Stimulated activated CD4-positive, alpha-beta T cell treated with anti-CD3 and anti-CD28 coated beads, Interleukin-12 subunit alpha, Interleukin-12 subunit beta, amount 100 ng/mL, for 24 hours (primary cell): ENCODE data around the gene MSI2.

Experiments used
- DNase-seq, 2 experiments: peaks; one replicate each; pipeline ENCODE4 v3.0.0-alpha.2; 2020; ENCODE audit warnings: low read depth in 2 of 2

Gene MSI2

DNA sequence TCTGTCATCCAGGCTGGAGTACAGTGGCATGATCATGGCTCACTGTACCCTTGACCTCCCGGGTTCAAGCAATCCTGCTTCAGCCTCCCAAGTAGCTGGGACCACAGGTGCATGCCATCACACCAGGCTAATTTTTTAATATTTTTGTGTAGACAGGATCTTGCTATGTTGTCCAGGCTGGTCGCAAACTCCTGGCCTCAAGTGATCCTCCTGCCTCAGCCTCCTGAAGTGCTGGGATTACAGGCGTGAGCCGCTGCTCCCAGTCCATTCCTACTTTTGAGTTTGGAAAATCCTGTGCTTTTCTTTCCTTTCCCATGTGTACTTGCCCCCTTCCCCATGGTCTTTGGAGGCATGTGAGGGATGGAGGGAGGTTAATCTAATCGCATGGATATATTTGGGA, 60.0 kb downstream of the MSI2 start:
- DNase-seq, result no peak

DNA sequence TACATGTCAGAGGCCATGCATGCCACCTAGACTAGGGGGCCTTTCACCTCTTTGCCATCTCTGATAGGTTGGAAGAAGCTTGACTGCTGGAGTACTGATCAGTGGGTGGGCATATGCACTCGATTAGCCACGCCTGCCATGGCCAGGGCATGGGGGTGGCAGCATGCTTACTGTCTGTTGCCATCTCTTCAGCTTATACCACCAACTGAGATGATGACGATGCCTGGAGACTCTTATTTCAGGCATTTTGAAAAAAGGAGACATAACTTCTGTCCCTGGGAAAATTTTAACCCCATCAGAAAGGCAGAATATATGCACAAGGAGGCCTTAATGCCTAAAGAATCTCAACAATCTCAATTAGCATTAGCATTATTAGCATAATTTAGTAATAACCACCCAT, 60.8 kb downstream of the MSI2 start:
- no peak for DNase-seq

DNA sequence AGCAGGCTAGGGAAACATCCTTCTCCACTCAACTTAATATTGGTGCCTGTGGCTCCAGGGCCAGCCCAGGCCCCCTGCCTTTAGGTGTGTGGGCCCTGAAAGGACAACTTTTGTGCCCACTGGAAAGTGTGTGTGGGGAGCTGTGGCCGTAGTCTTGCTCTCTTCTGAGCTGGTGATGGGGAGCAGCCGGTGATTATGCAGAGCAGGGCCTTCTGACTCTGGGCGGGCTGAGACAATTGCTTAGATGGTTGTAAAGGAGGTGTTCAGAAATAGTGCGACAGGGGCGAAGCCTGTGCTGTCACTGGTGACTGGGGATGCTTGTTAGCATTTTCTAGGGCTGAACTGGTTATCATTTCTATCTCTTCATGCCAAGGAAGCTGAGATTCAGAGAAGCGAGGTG, 62.6 kb downstream of the MSI2 start:
- no peak for DNase-seq

DNA sequence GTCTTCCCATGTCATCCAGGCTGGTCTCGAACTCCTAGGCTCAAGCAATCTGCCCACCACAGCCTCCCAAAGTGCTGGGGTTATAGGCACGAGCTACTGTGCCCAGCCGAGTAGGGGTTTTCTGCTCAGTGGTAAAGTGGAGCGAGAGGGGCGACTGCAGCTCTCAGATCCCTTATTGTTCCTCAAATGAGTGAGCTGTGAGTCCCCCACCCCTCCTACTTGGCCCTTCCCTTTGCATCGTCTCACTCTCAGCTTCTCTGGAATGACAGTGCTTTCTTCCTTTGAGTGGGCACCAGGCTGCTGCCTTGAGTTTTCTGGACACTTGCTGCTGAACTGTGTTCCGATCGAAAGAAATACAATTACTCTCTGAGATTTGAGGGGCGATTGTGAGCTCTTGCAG, 63.5 kb downstream of the MSI2 start:
- DNase-seq, result no peak

DNA sequence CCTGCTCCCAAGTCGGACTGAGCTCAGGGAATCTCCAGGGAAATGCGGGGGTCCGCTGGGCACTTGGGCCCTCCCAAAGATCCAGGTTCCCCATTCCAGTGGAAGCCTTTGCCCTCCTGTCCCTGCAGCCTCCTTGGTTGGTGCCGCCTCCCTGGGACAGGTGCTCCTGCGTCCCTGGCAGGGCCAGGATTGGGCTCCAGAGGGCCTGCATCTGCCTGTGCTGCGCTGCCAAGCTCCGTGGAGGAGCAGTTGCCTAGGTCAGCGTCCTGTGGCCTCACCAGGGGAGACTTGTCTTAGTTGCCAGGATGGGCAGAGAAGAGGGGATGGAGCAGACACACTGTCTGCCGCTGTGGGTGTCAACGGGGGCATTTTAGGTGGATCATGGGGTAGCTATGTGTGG, 67.1 kb downstream of the MSI2 start:
- DNase-seq, result no peak

DNA sequence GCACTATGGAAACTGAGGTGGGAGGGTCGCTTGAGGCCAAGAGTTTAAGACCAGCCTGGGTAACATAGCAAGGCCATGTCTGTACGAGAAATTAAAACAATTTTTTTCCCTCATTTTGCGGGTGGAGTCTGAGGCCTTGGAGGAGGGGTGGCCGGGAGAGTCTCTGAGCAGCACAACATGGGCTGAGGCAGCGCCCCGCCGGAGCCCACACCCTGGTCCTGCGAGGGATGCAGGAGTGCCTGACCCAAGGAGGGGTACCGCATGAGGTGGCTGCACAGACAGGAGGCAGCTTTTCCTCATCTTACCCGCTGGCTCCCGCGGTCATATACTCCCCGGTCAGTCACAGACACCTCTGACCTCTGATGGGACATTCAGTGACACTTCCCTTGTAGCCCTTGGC, 67.7 kb downstream of the MSI2 start:
- no peak for DNase-seq

DNA sequence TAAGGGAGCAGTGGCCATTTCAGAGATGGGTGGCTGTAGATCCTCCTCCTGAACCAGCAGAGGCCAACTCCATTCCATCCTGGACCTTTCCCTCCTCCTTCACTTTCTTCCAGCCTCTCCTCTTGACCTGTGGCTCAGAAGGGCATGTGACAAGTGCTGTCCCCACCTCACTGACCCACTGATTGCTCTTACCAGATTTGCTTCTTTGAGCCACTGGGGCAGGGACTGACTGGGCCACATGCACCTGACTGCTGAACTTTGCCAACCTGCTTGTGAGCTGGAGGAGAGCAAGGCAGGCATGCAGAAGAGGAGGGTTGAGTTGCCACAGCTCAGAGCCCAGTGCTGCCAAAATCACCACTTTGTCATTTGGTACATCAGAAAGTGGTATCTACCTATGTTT, 68.3 kb downstream of the MSI2 start:
- no peak for DNase-seq

DNA sequence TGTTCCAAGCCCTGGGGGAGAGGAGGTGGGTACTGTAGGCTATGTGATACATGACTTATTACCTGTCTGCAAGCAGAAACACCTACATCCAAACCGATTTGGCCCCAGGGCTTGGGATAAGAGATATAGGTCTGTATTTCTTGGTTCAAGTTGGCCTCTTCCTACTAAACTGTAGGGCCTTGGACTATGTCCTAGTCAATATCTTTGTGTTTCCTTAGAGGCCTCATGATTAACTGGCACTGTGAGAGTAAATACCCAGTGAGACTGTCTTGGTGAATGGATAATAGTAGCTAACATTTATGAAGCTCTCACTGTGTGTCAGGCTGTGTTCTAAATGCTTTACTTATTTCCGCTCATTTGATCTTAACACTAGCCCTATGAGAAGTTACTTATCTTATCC, 70.0 kb downstream of the MSI2 start:
- no peak for DNase-seq

DNA sequence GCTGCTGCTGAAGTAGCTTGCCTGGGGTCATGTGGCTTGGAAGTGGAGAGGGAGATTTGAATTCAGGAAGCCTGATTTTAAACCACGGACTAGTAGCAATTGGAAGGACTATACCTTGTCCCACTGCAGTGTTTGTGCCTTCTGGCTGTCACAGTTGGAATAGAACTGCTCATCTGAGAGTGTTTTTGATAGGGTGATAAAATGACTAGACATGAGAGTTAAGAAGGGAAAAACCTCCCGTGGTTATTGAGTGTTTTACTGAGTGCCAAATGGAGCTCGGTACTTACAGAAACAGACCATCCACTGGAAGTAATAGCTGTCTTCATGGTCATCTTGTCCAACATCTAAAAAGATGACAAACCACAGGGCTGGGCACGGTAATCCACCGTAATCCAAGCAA, 70.4 kb downstream of the MSI2 start:
- DNase-seq, result no peak

DNA sequence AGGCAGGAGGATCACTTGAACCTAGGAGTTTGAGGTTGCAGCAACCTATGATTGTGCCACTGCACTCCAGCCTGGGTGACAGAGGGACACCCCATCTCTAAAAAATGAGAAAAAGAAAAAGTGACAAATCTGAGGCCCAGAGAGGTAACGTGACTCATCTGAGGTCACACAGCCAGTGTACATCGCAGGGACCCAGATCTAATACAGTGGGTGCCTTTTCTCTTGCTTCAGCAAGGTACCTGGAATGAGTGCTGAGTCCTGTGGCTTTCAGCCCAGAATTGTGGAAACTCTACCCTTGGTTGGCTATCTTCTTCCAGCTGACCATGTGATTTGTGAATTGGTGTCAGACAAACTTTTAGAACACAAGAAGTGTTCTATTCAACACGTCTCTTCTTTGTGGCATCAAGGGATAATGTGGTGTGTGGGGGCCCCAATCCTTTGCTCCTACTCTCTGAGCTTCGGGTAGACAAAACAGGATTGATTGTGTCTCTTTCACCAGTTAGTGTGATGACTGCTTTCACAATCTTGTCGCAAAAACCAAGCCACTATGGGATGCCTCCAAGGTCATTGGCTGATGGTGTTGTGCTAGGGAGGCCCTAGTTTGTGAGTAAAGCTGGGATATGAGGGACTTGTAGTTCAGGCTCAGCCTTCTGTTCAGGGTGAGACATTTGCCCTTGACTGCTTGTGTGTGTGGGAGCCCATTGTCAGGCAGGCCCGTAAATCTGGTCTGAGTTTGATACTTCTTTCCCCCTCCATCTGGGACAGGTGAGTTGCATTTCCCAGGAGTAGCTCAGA, 71.0 kb downstream of the MSI2 start:
- no peak for DNase-seq

DNA sequence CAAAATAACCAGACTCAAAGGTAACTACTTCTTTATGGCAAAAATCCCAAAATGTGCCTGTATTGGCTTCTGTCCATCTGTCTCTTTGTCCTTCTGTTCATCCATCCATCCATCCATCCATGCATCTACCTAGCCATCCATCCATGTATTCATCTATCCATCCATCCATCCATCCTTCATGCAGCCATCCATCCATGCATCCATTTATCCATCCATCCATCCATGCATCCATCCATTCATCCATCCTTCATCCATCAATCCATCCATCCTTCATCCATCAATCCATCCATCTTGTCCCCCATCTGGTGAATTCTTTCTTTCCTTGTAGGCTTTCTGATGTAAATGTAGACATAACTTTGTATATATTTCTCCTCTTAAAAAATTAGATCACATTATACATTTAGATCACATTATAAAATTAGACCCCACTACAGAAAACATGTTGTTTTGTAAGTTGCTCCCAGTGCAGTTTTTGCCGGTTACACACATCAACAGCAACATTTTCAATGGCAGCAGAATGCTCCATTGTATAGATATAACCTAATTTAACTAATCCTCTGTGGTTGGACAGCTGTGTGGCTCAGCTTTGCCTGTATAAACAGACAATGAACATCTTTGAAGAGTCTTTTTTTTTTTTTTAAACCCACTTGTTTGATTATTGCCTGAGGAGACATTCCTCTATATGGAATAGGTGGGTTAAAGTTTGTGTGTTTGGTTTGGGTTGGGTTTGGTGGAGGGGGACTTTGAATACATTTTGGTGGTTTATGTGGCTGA, 72.0 kb downstream of the MSI2 start:
- DNase-seq, result no peak

DNA sequence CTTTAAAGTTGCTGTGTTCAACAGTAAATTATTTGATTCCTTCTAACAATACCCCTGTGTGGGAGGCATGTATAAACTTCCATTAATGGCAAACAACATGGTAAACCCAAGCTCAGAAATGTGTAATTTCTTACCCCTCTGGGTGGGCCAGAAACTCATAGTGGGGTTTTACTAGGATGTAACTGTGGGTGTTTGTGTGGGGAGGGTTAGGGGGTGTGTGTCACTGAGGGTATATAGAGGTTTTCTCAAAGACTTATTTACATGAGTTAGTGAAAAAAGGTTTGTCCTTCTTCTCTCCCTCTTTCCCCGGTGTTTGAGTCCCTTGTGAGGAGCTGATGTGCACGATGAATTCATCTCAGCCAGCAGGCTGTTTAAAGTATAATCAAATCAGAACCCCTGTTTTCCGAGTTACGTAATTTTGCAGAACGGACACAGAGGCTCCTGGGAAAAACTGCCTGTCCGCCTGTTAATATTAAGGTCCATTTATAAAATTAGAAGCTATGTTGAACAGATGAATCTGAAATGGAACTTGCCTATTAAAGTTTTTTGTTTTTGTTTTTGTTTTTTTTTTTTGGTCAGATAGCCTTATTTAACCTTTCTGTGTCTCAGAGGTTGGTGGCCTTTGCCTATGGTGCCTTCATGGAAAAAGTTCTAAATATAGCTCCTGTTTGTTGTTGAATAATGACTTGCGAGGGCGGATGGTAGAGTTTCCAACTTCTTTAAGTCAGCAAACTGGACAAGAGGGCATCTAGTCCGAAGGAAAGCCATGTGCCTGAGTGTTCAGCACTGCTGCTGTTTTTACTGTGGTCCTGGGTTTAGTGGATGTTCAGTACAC, 73.3 kb downstream of the MSI2 start:
- no peak for DNase-seq

DNA sequence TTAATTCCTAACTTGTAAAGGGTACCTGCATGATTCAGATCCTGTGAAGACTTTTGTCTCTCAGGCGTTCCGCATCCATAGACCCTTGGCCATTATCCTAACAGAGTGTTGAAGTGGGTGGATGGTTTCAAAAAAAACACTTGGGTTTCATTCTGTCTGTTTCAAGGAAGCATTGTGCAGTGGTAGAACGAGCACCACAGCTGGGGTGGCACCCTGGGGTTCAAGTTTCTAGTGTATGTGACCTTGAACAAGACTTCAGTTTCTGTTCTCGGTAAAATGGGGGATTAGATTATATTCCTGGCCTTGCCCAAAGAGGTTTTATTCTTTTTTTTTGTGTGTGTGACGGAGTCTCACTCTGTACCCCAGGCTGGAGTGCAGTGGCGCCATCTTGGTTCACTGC, 74.3 kb downstream of the MSI2 start:
- DNase-seq, result no peak

DNA sequence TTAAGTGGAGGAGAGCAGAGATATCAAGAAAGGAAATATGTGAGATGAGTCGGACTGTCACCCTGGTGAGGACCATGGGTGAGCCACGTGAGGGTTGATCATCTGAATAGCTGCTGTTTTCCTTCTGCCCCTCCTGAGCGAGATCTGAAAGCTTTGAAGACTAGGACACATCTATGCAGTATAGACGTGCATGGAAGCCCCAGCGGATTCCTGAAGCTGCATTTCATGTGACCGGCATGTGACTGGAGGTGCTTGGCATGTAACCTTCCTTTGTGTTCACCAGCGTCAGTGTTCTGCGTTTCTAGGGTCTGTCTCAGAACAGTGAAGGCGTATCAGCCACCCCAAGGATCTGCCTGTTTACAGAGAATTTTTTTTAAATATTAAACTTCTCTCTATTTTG, 75.1 kb downstream of the MSI2 start:
- no peak for DNase-seq

DNA sequence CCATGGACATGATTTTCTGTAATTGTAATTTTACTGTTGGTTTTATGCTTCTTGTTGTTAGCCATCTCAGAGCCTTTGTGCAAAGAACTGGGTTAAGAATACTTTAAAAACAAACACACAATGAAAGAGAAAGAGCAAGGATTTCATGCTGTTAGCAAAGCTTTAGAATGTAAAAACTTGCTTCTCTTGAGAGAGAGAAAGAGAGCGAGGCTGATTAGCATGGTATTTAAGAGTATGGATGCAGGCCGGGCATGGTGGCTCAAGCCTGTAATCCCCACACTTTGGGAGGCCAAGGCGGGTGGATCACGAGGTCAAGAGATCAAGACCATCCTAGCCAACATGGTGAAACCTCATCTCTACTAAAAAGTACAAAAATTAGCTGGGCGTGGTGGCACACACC, 76.2 kb downstream of the MSI2 start:
- no peak for DNase-seq

DNA sequence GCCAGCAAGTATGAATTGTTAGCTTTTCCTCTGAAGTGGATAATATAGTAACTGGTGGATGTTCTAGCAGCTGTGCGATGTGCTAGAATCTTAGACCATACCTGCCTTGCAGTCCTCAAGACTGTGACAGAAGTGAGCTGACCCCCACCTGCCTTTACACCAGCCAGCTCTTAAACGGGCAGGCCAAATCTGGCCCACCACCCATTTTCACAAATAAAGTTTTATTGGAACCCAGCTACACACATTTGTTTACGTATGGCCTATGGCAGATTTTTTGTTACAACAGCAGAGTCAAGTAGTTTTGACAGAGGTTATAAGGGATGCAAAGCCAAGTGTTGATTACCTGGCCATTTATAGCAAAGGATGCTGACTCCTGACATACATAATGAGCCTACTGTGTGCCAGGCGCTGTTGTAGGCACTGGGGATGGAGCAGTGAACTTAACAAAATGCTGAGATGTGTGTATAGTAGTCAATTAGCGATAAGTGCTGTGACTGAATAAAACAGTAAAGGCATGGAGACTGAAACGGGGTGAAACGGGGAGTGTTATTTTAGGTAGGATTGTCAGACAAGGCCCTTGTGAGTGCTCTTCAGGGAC, 79.0 kb downstream of the MSI2 start:
- DNase-seq, result no peak

DNA sequence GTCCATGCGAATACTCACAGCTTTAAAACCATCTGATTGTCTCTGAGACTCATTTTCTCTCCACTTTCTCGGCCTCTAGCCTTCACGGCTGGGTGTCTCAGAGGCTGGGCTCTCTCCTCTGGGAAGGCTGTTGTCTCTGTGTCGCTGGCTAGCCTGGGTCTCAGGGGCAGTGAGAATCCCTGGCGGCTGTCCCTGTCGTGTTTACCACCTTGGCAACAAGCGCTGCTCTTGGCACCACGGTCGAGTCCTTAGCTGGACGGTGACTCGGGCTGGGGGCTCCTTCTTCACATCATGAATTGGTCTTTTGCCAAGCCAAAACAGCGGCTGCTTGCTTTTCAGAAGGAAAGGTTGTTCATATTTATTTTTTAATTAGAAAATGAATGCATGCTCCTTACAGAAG, 81.1 kb downstream of the MSI2 start:
- DNase-seq, result no peak

DNA sequence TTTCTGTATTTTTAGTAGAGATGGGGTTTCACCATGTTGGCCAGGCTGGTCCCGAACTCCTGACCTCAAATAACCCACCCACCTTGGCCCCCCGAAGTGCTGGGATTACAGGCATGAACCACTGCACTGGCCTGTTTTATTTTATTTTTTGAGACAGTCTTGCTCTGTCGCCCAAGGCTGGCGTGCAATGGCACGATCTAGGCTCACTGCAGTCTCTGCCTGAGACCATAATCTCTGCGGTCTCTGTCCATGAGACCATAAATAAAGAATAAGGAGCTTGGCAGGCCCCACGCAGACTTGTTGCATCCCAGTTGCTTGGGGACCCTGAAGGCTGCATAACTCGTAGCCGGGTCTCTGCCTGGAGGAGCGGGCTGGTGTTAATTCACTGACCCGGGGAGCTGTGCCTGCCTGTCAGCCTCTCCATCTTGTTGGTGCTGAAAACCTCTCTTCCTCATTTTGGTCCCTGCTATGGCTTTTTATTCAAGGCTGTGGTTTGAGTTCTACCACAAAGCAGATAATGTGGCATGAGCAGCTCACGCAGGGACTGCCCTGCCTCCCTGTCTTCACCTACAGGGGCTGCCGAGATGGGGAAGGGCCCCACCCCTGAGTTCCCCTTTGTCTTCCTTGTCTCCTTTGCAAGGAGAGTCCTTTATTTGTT, 82.1 kb downstream of the MSI2 start:
- DNase-seq, result no peak

DNA sequence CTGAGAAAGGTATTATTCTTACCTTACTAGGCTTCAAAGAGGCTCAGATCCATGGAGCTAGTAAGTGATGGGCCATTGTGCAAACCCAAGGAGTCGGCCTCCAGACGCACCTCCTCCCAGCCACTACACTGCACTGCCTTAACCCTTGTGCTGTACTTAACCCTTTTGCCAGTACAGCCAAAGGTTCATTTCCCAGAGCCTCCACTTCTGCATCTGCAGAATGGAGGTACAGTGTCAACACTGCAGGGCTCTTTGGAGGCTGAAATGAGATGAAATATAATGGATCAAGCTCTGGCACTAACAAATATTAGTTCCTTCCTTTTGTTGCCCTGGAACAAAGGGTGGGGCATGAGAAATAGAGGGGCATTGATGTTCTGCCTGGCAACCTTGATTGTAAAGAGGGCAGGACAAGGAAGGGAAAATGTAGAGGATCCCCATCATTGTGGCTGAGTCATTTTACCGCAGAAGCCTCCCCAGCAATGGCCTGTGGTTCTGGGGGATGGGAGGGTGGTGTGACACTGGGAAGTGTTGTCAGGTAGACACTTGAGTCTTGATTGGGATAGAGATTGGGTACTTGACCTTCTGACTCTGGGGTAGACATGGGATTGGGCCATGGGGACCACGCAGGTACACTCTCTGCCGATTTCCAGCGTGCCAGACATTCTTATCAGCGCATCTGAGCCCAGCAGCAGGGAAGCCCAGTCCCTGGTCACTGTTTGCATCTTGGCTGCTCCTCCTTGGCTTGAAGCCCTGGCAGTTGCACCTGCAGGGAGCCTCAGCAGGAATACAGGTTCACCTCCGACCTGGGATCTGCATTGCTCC, 84.0 kb downstream of the MSI2 start:
- no peak for DNase-seq

DNA sequence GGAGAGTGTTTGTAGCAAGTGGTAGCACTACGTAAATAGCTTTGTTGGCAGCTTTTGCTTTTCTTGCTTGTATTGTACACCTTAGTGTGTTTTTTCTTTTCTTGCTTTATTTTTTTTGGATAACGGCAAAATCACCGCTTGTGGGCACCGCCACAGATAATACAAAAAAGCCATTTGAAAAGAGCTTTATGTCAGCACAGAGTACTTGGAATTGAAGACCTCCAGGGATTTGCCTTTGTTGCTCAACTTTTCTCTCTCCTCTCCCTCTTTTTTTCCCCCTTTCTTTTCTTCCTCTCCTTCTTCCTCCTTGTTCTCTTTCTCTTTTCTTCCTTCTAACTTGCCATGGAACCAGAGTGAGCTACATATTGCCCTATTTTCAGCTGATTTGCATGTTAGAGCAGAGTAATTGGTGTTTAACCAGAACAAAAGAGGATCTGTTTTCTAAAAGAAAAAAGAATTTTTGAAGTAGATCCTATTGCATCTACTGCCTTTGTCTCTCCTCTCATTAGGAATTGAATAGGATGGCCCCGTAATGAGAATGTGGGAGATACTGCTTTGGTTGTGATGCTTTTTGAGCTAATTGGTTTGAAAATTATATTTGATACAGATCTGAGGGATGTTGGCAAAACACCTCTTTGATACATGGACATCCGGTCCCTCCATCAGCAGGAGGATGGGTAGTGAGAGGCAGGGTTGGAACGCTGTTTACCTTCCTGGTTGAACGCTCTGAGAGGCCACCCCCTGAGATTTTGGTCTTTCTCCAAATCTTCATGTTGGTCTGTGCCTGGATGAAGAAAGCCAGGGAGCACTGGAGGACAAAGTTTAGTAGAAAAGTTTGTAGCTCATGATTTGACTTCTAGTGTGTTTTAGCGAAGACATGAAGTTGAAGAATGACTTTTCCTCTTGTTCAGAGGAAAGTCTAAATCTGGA, 85.6 kb downstream of the MSI2 start:
- DNase-seq, result no peak
